DMS53 treated with DMSO at 0.1 percent for 48 hours (cell line): ENCODE data around the gene GPA33.
"Not testable (repeated sequence)": the region's sequence is repeated elsewhere in the genome, so short reads cannot be mapped to it uniquely, and the experiment has no call there.

ENCODE experiments used
- DNase-seq: peaks from one replicate; lab custom pipeline; 2025; ENCODE audit not compliant: unreplicated experiment; lab: John Stamatoyannopoulos, UW

The GPA33 gene

DNA sequence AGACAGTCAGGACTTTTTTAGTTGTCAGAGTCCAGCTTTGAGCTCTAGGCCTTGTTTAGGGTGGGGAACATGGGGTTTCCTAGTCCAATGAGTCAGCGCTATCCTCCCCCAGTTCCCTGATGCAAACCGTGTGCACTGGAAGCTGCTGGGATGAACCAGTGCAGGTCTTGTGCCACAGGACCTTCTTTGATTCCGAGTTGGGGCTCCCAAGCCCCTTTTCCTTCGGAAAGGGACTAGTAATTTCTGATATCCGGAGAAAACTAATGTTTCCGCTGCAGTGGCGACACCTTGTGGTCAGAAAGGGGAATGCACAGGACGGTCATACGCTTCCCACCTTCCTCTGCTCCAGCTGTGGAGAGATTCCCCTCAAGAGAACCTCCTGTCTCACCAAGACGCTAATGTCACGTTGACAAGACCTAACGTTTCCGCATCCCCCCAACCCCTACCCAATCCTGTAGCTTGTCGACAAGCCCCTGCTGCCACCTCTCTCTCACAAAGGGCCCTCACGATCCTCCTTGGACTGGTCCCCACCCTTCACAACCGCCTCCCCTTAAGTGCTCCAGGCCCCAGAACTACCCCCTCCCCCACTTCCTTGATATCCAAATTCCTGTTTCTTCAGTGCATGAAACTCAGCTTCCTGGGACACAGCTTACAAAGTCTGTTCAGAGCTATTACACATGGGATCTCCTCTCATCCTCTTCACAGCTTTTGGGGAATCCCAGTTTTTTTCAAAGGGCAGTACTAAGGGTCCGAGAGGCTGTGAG, 30.9 kb downstream of the GPA33 start:
- DNase-seq = peak; percentile 52

DNA sequence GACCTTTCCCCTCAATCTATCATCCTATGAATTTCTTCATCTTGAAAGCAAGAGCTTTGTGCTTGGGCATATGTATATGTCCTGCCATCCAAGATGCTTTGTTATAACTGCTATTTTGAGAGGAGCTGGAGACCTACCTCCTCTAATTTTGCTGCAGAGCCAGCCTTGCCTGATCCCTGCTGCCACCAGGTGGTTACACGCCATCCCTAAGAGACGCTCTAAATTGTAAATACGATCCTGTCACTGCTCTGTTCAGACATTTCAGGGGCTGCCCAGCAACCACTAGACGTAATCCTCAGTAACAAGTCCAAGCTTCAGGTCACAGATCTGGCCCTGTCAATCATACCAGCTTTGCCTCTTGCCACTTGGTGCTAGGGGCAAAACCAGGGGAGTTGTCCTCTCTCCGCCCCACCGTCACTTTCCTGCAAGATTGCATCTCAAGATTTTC, 32.9 kb downstream of the GPA33 start:
- DNase-seq = peak; percentile 65

- DNase-seq = no peak
These were observed 33.5 kb downstream of the GPA33 start for GRCh38 chr1:167056529-167057231.

DNA sequence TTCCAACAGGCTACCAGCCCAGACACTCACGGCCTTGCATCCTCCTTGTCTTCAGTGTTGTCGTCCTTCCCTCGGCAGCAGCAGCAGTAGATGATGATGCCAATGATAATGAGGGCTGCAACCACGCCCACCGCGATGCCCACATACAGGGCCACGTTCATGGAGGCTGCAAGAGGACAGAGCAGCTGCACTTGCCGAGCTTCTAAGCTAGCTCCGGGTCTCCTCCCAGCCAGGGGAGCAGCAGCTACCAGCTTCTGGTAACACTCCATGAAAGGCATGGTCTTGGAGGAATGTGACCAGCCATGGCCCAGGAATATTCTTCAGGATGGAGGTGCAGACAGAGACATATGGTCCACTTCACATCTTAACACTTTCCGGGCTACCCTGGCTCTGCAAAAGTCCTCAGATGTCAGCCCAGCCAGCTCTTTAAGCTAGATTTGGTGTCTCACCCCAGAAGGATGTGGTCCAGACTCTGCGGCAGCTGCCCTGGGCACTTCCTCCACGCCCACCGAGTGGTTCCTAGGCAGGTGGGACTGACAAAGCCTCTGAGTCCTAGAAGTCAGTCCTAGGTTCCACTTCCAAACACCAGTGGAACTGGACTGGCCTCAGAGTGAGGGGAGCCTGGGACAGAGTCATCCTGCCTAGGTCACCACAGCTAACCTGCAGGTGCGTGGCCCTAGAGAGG, 35.1 kb downstream of the GPA33 start:
- DNase-seq = no peak

DNA sequence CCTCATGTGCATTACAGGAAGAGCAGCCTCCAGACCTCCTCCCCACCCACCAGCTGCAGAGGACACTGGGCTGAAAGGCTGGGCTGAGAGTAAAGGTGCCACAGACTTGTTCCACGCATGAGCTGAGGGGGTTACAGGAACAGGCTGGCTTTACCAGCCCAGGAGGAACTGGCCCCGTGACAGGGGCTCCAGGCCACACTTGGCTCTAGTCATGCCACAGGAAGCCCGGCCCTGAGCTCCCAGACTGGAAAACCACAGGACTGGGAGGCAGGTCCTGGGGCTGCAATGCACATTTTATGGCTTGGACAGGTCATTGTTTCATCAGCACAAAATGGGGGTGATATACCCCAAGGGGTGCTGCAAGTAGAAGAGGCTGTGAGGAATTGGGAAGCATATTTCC, 35.6 kb downstream of the GPA33 start:
- no peak for DNase-seq

- DNase-seq = no peak
These were observed 37.8 kb downstream of the GPA33 start for GRCh38 chr1:167052389-167052788.

- DNase-seq = no peak
These were observed 38.3 kb downstream of the GPA33 start for GRCh38 chr1:167051907-167052306.

DNA sequence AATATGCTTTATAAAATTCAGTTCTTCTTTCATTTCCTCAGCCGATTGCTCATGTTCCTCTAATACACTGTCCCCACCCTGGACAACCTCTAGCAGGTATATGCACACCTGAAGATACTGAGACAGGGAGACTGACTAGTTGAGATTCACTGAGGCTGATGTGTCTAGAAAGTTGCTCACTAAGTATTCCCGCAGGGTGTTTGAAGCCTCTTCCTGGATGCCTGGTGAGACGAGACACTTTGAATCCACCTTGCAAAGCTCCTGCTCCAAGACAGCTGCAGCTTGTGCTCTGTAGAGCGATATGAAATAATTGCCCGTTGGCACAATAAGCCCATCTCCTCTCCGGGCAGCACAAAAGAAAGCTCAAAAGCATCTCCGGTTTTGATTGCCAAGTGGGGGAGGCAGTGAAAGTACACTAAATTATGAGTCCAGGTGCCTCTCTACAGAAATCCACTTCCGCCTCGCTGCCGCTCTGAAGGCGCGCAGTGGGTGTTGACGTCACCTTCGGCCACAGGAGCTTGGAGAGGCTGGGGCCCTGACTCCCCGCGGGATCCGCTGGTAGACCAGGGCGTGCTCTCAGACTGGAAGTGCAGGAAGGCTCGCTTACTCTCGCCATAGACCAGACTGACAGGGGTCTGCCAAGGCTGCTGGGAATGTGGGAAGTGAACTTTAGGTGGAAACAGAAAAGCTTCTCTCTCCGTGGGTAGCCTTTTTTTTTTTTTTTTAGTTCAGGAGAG, 46.3 kb downstream of the GPA33 start:
- DNase-seq = peak; percentile 92

DNA sequence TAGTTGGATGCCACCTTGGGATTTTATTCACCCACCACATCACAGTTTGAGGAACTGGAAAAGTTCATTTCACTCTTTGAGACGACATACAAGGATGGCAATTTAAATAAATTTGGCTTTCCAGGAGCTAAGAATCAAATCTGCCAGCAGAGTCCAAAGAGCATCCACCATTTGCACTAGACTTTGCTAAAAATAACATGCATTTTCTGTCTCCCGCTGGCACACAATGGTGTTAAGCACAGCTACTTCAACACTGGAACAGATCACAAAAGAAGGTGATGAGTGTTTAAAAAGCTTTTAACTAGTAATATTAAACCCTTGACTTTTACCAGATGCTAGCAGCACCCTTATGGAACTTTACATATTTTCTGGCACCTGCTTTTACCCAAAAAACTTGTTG, 56.5 kb downstream of the GPA33 start:
- no peak for DNase-seq

DNA sequence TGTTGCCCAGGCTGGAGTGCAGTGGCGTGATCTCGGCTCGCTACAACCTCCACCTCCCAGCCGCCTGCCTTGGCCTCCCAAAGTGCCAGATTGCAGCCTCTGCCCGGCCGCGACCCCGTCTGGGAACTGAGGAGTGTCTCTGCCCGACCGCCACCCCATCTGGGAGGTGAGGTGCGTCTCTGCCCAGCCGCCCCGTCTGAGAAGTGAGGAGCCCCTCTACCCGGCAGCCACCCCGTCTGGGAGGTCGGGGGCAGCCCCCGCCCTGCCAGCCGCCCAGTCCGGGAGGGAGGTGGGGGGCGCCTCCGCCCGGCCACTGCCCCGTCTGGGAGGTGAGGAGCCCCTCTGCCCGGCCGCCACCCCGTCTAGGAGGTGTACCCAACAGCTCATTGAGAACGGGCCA, 60.6 kb downstream of the GPA33 start:
- not testable (repeated sequence) for DNase-seq

DNA sequence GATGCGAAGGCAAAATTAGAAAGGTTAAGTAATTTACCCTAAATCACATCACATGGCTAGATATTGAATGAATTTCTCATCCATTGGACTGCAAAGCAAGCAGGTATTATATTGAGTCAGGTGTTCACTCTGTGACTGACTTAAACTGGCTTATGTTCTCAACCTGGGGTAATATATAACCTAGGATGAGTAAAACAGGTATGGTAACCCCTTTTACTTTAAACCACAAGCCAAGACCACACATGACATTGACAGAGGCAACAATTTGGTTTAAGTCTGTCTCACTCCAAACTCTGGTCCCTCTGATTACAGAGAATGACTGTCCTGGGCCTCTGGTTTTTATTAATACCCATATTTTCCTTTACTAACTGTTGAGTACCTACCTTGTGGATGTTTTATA, 67.8 kb downstream of the GPA33 start:
- DNase-seq = no peak

DNA sequence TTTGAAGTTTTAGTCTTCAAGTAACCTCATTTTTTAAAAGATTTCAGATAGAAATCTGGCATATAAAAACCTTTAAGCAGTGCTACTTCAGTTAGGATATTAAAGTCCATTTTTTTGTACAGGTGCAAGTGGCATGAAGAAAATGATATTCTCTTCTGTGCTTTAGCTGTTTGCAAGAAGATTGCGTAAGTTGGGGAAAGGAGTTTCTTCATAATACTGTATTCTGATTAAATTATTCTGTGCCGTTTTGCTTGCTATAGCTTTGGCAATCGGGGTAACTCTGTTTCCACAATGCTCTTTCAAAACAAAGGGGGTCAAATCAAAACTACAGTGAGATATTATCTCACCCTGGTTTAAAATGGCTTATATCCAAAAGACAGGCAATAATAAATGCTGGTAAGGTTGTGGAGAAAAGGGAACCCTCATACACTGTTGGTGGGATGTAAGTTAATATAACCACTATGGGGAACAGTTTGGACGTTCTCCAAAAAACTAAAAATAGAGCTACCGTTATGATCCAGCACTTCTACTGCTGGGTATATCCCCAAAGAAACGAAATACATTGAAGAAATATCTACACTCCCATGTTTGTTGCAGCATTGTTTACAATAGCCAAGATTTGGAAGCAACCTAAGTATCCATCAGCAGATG, 74.0 kb downstream of the GPA33 start:
- no peak for DNase-seq

DNA sequence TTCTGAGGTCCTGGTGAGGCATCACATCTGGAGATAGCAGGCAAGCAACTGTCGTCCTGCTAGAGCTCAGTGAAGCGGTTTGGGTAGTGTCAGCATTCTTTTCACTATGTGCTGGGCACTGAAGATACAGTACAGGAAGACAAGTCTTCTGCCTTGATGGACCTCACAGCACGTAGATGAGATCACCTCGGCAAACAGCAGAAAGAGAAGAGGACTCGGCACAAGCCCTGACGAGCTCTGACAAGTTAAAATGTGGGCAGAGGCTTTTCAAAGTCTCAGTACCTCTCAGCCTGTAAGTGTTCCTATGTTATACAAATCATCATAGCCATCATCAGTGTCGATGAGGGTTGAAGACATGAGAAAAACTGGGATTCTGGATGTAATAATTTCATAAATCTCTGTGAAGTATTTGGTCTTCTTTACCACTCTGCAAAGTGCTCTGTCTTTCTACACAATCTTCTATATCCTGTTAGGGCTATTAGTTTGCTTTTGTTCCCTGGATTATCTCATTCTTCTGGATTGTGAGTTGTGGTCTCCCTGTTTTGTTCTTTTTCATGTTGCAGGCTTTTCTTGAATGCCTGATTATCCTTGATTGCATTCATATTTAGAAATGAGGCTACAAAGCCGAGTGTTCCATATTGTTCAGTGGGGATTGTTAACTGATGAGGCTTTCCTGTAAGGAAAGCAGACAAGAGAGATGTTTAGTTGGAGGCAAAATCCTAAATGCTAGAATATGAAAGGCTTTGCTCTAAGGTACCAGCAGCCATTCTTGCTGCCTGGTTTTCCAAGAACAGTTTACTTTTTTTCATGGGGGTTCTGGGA, 76.9 kb downstream of the GPA33 start:
- DNase-seq = no peak

DNA sequence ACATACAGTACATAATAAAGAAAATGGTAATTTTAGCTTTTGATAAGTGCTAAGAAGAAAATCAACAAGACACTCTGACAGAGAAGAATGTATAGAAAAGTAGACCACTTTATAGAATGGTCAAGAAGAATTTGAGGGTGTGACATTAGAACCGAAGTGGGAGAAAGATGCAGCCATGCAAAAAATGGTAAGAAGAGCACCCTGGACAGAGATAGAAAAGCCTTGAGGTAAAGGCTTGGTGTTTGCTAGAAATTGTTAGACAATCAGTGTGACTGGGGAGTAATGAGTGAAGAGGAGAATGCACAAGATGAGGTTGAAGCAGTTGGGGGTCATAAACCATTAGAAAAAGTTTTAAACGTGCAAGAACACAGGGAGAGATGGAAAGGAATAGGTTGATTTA, 77.6 kb downstream of the GPA33 start:
- no peak for DNase-seq

DNA sequence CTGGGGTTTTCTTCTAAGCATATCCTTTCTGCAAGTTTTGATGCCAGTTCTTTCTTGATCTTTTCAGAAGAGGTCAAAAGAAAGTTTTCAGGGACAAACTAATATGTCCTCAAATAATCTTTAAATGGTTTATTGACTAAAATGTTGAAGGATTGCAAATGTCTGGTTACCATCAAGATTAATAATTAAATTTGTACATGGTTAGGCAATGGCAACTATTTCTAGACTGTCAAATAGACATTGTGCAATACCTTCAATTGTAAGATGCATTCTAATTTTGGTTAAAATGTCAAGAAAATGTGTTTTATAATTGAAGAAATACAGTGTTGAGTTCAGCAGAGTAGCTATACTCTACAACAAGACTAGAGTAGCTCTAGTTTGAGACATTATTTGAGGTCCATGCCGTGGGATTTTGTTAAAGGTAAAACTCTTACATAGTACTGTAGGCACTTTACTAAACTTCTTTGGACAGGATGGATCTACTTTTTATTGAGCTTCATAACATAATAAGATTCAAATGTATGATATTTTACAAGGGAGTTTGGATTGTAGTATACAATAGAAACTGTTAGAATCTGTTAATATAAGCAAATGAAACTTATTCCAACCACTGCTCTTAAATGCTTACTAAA, 78.5 kb downstream of the GPA33 start:
- DNase-seq = no peak

- no peak for DNase-seq
These were observed 86.5 kb downstream of the GPA33 start for GRCh38 chr1:167003711-167004110.
